Measurements from ENCODE around the gene FLT3.

GRCh38 chr13:27978301-27978968 lies 121.9 kb downstream of the FLT3 start:
- TF ChIP-seq CTCF (IDR thresholded peaks at IDR 0.05) (no peak), EP300 (IDR thresholded peaks at IDR 0.05) (no peak), POLR2A (IDR thresholded peaks at IDR 0.05) (no peak), POLR2AphosphoS5 (IDR thresholded peaks at IDR 0.05) (no peak)
